Gastroesophageal sphincter (tissue), 3 donors: Measurements from ENCODE around the gene DPP6.

Source experiments
- CTCF ChIP-seq, 4 experiments: fragments of 200-600 bp in 2 of 4; fragments of 450-650 bp in 2 of 4; sonication (generic) in 1 of 4; IDR thresholded peaks; one replicate each; pipeline ENCODE4 v1.5.1; 2017 to 2019; ENCODE audit warnings: antibody characterized with exemption in 4 of 4, mild to moderate bottlenecking in 2 of 4, moderate library complexity in 2 of 4
- POLR2A ChIP-seq, 2 donors: fragments of 450-650 bp; IDR thresholded peaks; one replicate each; pipeline ENCODE4 v1.6.1; 2017; ENCODE audit warnings: antibody characterized with exemption in 2 of 2, mild to moderate bottlenecking in 2 of 2, moderate library complexity in 1 of 2

GRCh38 chr7:154858836-154859537 lies 806.8 kb downstream of the DPP6 start:
- TF ChIP-seq CTCF (IDR thresholded peaks at IDR 0.05) = no peak
- no peak for TF ChIP-seq POLR2A (IDR thresholded peaks at IDR 0.05)
